ENCODE results near the gene HS3ST5.
"Not testable (repeated sequence)": the region's sequence is repeated elsewhere in the genome, so short reads cannot be mapped to it uniquely, and the experiment has no call there.

HS3ST5 gene

DNA sequence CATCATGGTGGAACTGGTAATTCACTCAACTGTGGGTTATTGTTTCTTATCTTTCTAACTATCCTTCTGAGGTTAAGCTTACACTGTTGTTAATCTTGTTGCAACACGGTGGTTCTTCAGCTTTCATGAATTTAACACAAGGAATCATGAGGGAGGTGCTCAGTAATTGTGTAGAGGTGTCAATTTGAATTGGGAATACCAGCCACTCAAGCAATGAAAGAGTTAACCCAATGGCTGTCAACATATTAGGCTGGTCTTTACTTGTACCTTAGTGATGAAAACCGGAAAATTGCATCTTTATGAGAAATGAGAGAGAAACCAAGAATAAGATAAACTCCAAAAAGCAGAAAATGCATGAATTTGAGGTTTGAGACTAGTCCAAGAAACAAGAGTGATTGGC, 95.7 kb downstream of the HS3ST5 start:
- TF ChIP-seq, protein P1, sequence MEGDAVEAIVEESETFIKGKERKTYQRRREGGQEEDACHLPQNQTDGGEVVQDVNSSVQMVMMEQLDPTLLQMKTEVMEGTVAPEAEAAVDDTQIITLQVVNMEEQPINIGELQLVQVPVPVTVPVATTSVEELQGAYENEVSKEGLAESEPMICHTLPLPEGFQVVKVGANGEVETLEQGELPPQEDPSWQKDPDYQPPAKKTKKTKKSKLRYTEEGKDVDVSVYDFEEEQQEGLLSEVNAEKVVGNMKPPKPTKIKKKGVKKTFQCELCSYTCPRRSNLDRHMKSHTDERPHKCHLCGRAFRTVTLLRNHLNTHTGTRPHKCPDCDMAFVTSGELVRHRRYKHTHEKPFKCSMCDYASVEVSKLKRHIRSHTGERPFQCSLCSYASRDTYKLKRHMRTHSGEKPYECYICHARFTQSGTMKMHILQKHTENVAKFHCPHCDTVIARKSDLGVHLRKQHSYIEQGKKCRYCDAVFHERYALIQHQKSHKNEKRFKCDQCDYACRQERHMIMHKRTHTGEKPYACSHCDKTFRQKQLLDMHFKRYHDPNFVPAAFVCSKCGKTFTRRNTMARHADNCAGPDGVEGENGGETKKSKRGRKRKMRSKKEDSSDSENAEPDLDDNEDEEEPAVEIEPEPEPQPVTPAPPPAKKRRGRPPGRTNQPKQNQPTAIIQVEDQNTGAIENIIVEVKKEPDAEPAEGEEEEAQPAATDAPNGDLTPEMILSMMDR (IDR thresholded peaks at IDR 0.05; ENCODE audit: insufficient read depth, low read depth, low read length, missing control alignments) = no peak
- no peak for DNase-seq (ENCODE audit: low read depth)
- H3K4me3 ChIP-seq (ENCODE audit: low read length) = no peak overlapping the region

DNA sequence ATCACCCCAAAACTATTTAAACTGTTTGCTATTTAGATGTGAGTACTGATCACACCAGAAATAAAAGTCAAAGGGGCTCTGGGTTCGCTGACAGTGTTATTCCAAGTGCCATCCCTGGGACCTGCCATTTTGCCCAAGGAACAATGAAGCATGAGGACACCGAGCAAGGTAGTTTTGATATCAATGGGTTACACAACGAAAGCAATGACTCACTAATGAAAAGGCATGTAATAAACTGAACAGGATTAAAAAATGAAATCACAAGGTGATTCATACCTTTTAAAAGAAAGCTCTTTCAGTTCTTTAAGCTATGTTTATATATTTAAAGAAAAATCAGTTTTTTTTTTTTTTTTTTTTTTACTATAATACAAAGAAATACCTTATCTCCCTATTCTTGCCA, 102.0 kb downstream of the HS3ST5 start:
- TF ChIP-seq, protein P1 (IDR thresholded peaks at IDR 0.05; ENCODE audit: insufficient read depth, low read depth, low read length, missing control alignments) = no peak
- DNase-seq (ENCODE audit: low read depth) = peak; percentile 58
- H3K4me3 ChIP-seq (ENCODE audit: low read length) = no peak overlapping the region

DNA sequence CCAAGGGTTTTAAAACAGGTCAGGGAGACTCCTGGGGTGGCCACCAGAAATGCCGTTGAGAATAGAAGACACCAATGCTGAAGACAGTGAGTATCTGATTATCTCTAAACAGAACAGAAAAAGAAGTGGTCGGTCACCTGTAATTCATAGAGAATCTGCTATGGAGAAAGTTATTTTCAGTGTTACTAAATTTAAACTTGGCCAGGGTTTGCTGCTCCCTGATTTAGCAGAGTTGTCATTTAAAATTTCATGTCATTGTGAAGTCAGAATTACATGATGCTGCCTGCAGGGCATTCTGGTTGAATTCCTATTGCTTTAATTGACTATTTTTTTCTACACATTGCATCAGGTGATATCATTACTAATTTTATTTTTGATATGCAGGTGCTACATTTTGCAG, 114.1 kb downstream of the HS3ST5 start:
- TF ChIP-seq, protein P1 (IDR thresholded peaks at IDR 0.05; ENCODE audit: insufficient read depth, low read depth, low read length, missing control alignments) = no peak
- H3K4me3 ChIP-seq (ENCODE audit: low read length) = no peak overlapping the region
- DNase-seq (ENCODE audit: low read depth) = no peak

DNA sequence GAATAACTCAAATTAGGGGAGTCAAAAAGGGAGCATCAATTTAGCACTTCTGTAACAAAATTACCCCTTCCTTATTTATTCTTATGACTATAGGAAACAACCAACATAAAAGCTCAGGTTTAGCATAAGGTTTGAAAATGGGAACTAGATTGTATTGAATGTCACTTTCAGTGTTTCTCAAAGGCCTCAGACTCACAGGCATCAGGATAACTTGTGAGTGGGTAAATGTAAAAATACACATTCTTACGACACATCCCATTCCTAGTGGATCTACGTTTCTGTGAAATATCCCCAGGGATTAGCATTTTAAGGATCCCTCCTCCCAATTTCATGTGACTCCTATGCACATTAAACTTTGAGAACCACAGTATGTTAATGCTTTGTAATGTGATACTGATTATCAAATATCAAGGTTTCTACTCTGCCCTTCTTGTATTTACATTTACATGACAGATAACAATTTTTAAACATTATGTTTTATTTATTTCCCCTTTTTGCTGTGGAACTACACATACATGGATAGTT, 114.8 kb downstream of the HS3ST5 start:
- DNase-seq (ENCODE audit: low read depth) = no peak

DNA sequence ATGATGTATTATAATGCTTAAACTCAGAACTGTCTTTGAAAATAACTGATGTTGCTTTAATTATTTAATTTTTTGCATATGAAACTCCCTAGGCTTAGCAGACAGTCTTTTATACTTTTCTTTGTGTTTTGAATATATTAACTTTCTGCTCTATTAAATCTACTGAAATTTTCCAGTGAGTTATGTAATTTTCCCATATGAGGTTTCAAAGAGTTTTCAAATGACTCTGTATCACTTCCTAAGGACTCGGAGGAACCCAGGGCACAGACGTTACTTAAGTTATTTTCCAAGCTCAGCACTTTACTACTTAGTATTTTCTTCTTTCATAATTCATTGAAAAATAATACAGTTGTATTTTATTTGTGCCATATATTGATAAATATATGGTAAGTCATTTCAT, 122.6 kb downstream of the HS3ST5 start:
- DNase-seq (ENCODE audit: low read depth) = no peak
- H3K4me3 ChIP-seq (ENCODE audit: low read length) = no peak overlapping the region
- TF ChIP-seq, protein P1 (IDR thresholded peaks at IDR 0.05; ENCODE audit: insufficient read depth, low read depth, low read length, missing control alignments) = no peak

More for the DNA sequence above, 114.8 kb downstream of the HS3ST5 start:
- H3K4me3 ChIP-seq (ENCODE audit: low read length) = no peak overlapping the region
- TF ChIP-seq, protein P1 (IDR thresholded peaks at IDR 0.05; ENCODE audit: insufficient read depth, low read depth, low read length, missing control alignments) = no peak

DNA sequence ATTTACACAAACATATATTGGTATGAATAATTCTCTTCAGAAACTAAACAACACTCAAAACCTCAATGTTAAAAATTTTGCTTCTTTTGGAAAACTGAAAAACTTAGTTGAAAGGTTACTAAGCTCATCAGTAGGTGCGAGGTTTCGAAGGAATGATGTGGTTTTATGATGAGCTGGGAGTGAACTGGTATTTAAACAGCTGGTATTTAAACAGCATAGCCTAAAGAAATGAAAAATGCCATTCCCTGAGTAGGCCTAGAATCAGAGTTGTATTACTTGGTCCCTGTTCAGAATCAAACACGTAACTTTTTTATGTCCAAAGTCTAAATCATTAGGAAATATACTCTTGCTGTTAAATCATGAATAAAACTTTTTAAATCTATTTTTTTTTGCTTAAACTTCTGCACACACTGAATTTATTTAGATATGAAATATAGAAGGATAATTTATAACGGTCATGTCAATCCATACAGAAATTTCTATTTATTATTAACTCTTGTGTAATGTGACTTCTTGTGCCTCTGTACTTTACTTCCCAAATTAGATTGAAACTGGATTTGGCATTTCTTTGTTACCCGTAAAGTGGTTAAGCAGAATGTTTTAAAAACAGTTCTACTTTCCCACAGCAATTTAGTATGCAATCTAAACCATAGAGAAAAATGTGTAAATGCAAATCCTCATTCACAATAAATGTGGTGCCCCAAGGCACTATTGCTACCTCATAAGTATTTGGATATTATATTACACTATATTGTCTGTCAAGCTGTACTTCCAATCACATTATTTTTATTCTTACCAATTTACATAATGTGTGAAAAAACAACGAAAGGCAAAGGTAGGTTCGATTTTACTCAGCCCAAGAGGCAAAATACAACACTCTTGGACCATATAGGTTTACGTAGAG, 124.1 kb downstream of the HS3ST5 start:
- TF ChIP-seq, protein P1 (IDR thresholded peaks at IDR 0.05; ENCODE audit: insufficient read depth, low read depth, low read length, missing control alignments) = no peak

DNA sequence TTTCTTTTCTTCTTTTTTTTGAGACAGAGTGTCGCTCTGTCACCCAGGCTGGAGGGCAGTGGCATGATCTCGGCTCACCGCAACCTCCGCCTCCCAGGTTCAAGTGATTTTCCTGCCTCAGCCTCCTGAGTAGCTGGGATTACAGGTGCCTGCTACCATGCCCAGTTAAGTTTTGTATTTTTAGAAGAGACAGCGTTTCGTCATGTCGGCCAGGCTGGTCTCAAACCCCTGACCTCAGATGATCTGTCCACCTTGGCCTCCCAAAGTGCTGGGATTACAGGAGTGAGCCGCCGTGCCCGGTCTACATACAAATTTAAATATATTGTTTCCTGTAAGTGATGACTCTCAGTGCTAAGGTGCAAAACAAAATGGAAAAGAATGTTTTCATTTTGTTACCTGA, 124.8 kb downstream of the HS3ST5 start:
- DNase-seq (ENCODE audit: low read depth); H3K4me3 ChIP-seq (ENCODE audit: low read length): not testable (repeated sequence)

More for the DNA sequence above, 124.1 kb downstream of the HS3ST5 start:
- no peak for DNase-seq (ENCODE audit: low read depth)
- no peak overlapping the region for H3K4me3 ChIP-seq (ENCODE audit: low read length)

Measured in epithelial cell of esophagus (primary cell).